HEK293T (cell line): ENCODE results near the gene TM4SF1.

Experiments used
- FOXM1 ChIP-seq: fragments of 450-650 bp; IDR thresholded peaks from 2 replicates; pipeline ENCODE4 v1.6.1; 2017; ENCODE audit warnings: mild to moderate bottlenecking, borderline replicate concordance
- HDGF ChIP-seq: fragments of 450-650 bp; IDR thresholded peaks from 2 replicates; pipeline ENCODE4 v1.6.1; 2017; ENCODE audit warnings: antibody characterized with exemption, borderline replicate concordance
- L3MBTL2 ChIP-seq: fragments of 450-650 bp; conservative IDR thresholded peaks from 2 replicates; pipeline ENCODE4 v1.6.1; 2016; ENCODE audit warnings: mild to moderate bottlenecking
- SP1 ChIP-seq: fragments of 450-650 bp; IDR thresholded peaks from 2 replicates; pipeline ENCODE4 v1.6.1; 2017

- TF ChIP-seq FOXM1 (no peak), L3MBTL2 (no peak), SP1 (no peak), HDGF (no peak)
Observed at GRCh38 chr3:149325581-149325980, 51.9 kb downstream of the TM4SF1 start.
